ENCODE measurements around the gene GSN.

- TF ChIP-seq CTCF (IDR thresholded peaks at IDR 0.05) (no peak), POLR2A (IDR thresholded peaks at IDR 0.05) (no peak)
Measured at GRCh38 chr9:121294151-121294743, 26.3 kb downstream of the GSN start.
